K562 (cell line): ENCODE data around the gene TPSG1. TPM values are rescaled to one million over a fixed set of nuclear protein-coding genes. Genes with fewer than 3 reads are reported as not detected.

ENCODE experiments used
- ATAC-seq: fragments of 200-7000 bp; cut with Tn5 transposase; 3 replicates; pipeline ENCODE4 v1.9.1; 2020; ENCODE audit warnings: moderate library complexity
- BruUV-seq: library from RNA; stranded (reverse); fragments of 400-500 nt; replicated peaks from 2 replicates; lab custom pipeline; 2021; lab: Mats Ljungman, UMichigan
- CTCF ChIA-PET: fragments of 300-600 bp; formaldehyde crosslinking; extraction: SDS; loops from one replicate; lab custom pipeline; 2021; ENCODE audit warnings: low intra/inter-chr PET ratio; lab: Yijun Ruan, JAX
- POLR2A ChIA-PET: fragments of 300-600, 350-650 bp; sonication (Branson Sonifier 250); formaldehyde crosslinking; extraction: SDS; loops from one replicate; lab custom pipeline; 2021; ENCODE audit warnings: antibody characterized with exemption, inconsistent platforms; lab: Yijun Ruan, JAX
- DNase-seq, 4 experiments: peaks; one replicate each; pipeline versions ENCODE4 v3.0.0 to v3.0.0-alpha.2; 2011 to 2018; ENCODE audit warnings: low spot score in 3 of 4, mixed read lengths in 3 of 4; ENCODE audit errors: extremely low read depth in 1 of 4
- FAIRE-seq: peaks from 2 replicates; lab custom pipeline; 2011; peaks lifted over from hg19 to GRCh38; lab: Jason Lieb, UNC
- H2AFZ ChIP-seq: 2 replicates; pipeline ENCODE4 v1.6.0; 2011; ENCODE audit warnings: low read depth, low read length, control low read depth, inconsistent platforms
- H3K27ac ChIP-seq: fragments of 200-600 bp; 3 replicates; pipeline ENCODE4 v1.8.0; 2011; ENCODE audit warnings: low read depth, mild to moderate bottlenecking, control low read depth, inconsistent platforms, low read length, moderate library complexity, mixed read lengths; ENCODE audit errors: extremely low read depth
- H3K27me3 ChIP-seq, 2 experiments: fragments of 300-600 bp in 1 of 2; 2 replicates in 1 of 2; 3 replicates in 1 of 2; pipeline versions ENCODE4 v1.6.0 to v1.8.0; 2011; ENCODE audit warnings: inconsistent platforms in 2 of 2, low read length in 2 of 2, mild to moderate bottlenecking in 1 of 2, mixed read lengths in 1 of 2, moderate library complexity in 1 of 2; ENCODE audit not compliant: control insufficient read depth in 2 of 2, insufficient read depth in 2 of 2
- H3K36me3 ChIP-seq: fragments of 300-600 bp; 3 replicates; pipeline ENCODE4 v1.8.0; 2011; ENCODE audit warnings: mild to moderate bottlenecking, low read length, inconsistent platforms; ENCODE audit not compliant: control insufficient read depth, insufficient read depth
- H3K4me1 ChIP-seq, 2 experiments: fragments of 200-600 bp in 1 of 2; replicated peaks in 1 of 2; 2 replicates in 1 of 2; 3 replicates in 1 of 2; pipeline versions ENCODE4 v1.5.1 to v1.8.0; 2011; ENCODE audit warnings: inconsistent platforms in 2 of 2, low read length in 2 of 2, mild to moderate bottlenecking in 1 of 2, mixed read lengths in 1 of 2, moderate library complexity in 1 of 2; ENCODE audit not compliant: control insufficient read depth in 2 of 2, insufficient read depth in 2 of 2
- H3K4me2 ChIP-seq: 2 replicates; pipeline ENCODE4 v1.6.1; 2011; ENCODE audit warnings: low read length, control low read depth, inconsistent platforms, mixed read lengths; ENCODE audit not compliant: insufficient read depth
- H3K4me3 ChIP-seq: fragments of 200-600 bp; sonication (generic), shearing (Covaris generic); 2 replicates; pipeline ENCODE4 v1.5.1; 2016; ENCODE audit warnings: control low read depth, inconsistent platforms
- H3K79me2 ChIP-seq: fragments of 200-600 bp; 3 replicates; pipeline ENCODE4 v1.8.0; 2011; ENCODE audit warnings: low read length, inconsistent platforms; ENCODE audit not compliant: control insufficient read depth, insufficient read depth
- H3K9ac ChIP-seq, 2 experiments: 2 replicates each; pipeline versions ENCODE4 v1.6.0 to v1.6.1; 2011; ENCODE audit warnings: low read depth in 2 of 2, low read length in 2 of 2, control low read depth in 1 of 2, inconsistent platforms in 1 of 2, mild to moderate bottlenecking in 1 of 2, mixed read lengths in 1 of 2; ENCODE audit not compliant: insufficient read depth in 1 of 2
- H3K9me1 ChIP-seq: one replicate; pipeline ENCODE4 v1.6.0; 2011; ENCODE audit warnings: inconsistent platforms, mild to moderate bottlenecking, low read length, moderate library complexity; ENCODE audit not compliant: control insufficient read depth, insufficient read depth
- H3K9me3 ChIP-seq: replicated peaks from 2 replicates; pipeline ENCODE4 v1.5.1; 2011; ENCODE audit warnings: low read depth, low read length, inconsistent platforms; ENCODE audit not compliant: control insufficient read depth, insufficient read depth
- H4K20me1 ChIP-seq: replicated peaks from 2 replicates; pipeline ENCODE4 v1.6.1; 2011; ENCODE audit warnings: low read length, inconsistent platforms, mixed read lengths; ENCODE audit not compliant: control insufficient read depth, insufficient read depth
- BRCA1 ChIP-seq, 2 experiments: fragments of 450-650 bp in 1 of 2; sonication (generic) in 1 of 2; formaldehyde crosslinking in 1 of 2; IDR thresholded peaks; 2 replicates each; pipeline versions ENCODE4 v1.5.0 to v1.6.1; 2017 to 2020; ENCODE audit warnings: mild to moderate bottlenecking in 1 of 2, missing genetic modification reagents in 1 of 2
- CBX5 ChIP-seq: IDR thresholded peaks from 2 replicates; pipeline ENCODE4 v1.6.1; 2014; ENCODE audit warnings: low read depth, borderline replicate concordance
- MCM5 ChIP-seq: fragments of 450-650 bp; IDR thresholded peaks from 2 replicates; pipeline ENCODE4 v1.6.1; 2016; ENCODE audit warnings: low read depth
- MECOM ChIP-seq: fragments of 250-450 bp; sonication (Bioruptor Pico); IDR thresholded peaks from 2 replicates; pipeline ENCODE4 v1.8.0; 2022; ENCODE audit warnings: inconsistent platforms
- POLR2H ChIP-seq: IDR thresholded peaks from 2 replicates; pipeline ENCODE4 v1.6.1; 2016; ENCODE audit warnings: missing genetic modification characterization, low read depth, mild to moderate bottlenecking, control low read depth, missing compliant biosample characterization, moderate library complexity
- POLR3G ChIP-seq: IDR thresholded peaks from 2 replicates; pipeline ENCODE4 v1.6.1; 2011; ENCODE audit not compliant: insufficient read length, insufficient replicate concordance; ENCODE audit errors: extremely low read depth
- ZKSCAN1 ChIP-seq: fragments of 150-350 bp; IDR thresholded peaks from 2 replicates; pipeline ENCODE4 v1.6.1; 2016; ENCODE audit warnings: low read depth, low read length
- ZNF561 ChIP-seq: fragments of 450-650 bp; formaldehyde crosslinking; conservative IDR thresholded peaks from 2 replicates; pipeline ENCODE4 v1.4.0; 2020; ENCODE audit warnings: mild to moderate bottlenecking, moderate library complexity
- WGBS: fragments of 100-300 bp; shearing (Covaris generic); methylation state at CpG from one replicate; pipeline ENCODE4 v1.1.6; 2016; ENCODE audit warnings: low coverage, mixed read lengths; ENCODE audit not compliant: insufficient coverage; ENCODE audit errors: missing lambda C conversion rate; 5-methylcytosine and 5-hydroxymethylcytosine counted together
- in situ Hi-C: fragments of 300-500 bp; cut with MboI; formaldehyde crosslinking; loops from 4 replicates; pipeline ENCODE4 v1.15.0; 2018; ENCODE audit warnings: inconsistent platforms, mixed read lengths
- intact Hi-C: fragments of 100-400 bp; cut with micrococcal nuclease; formaldehyde crosslinking; loops from 2 replicates; pipeline ENCODE4 v1.14.2; 2022
- polyA plus RNA-seq, 8 experiments: library from polyadenylated mRNA; depleted of rRNA in 4 of 8; stranded (reverse) in 5 of 8; unstranded in 3 of 8; fragments of >200 nt; fragmentation: Nextera tagmentation in 2 of 8; fragmentation: Illumina TruSeq in 1 of 8; extraction: Ambion mirVana in 2 of 8; extraction: Trizol in 1 of 8; gene quantifications; 2 replicates each; pipeline versions ENCODE4 v1.2.1 to v1.2.3, GENCODE V29; 2011 to 2014; ENCODE audit warnings: inconsistent platforms in 1 of 8, missing spikeins in 1 of 8
- total RNA-seq, 7 experiments: library from RNA; depleted of rRNA in 6 of 7; stranded (reverse); fragments of >200 nt in 6 of 7; fragmentation: Illumina TruSeq in 2 of 7; extraction: Trizol in 2 of 7; gene quantifications; 2 replicates each; pipeline versions ENCODE4 v1.2.1 to v1.2.3, GENCODE V29; 2011 to 2021; ENCODE audit warnings: low replicate concordance in 1 of 7

TPSG1 gene
- total and polyA plus RNA-seq, 9 of the 15 experiments (the other 6 are each of a cell fraction or from before 2014, with no cell fraction given), result not detected

DNA sequence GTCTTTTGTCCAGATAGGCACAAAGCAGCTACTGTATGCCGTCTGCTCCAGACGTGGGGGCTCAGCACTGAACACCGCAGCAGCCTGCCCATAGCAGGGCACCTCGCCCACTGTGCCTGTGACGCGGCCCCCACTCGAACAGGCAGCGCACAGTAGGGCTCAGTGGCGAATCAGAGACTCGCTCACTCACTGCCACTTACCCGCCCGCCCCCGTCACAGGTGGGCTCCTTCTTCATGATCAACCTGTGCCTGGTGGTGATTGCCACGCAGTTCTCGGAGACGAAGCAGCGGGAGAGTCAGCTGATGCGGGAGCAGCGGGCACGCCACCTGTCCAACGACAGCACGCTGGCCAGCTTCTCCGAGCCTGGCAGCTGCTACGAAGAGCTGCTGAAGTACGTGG lies 23.6 kb downstream of the TPSG1 start:
- ChIA-PET POLR2A (interaction anchor here (0.6 to 1.4 kb wide), 3 partner anchors 93 to 173 kb away, joined by 3 to 4 read pairs (median 3); partner anchors contain the start of gene UBE2I), CTCF (no interaction called here)
- no peak overlapping the region for H3K9ac ChIP-seq
- no peak overlapping the region for H3K4me3 ChIP-seq
- no peaks in the 10 kb centered on the region; the same call in 1 of the 2 replicates for H4K20me1 ChIP-seq
- H2AFZ ChIP-seq, result no peak overlapping the region
- intact Hi-C loops, result no loop called here
- H3K79me2 ChIP-seq, result no peaks in the 10 kb centered on the region
- TF ChIP-seq ZKSCAN1 (0 out of 2 replicates have a peak, but pooled peaks have one; percentile 38), MCM5 (no peak), CBX5 (no peak), POLR2H (tag) (no peak)
- H3K9me3 ChIP-seq, result no peaks in the 10 kb centered on the region
- peaks cover 0 to 40% of the 10 kb centered on the region in 2 experiments; a peak in 2 of 5 replicates for H3K4me1 ChIP-seq
- H3K4me2 ChIP-seq, result no peak overlapping the region
- no TSS peak for BruUV-seq
- peaks cover 14 to 51% of the 10 kb centered on the region in 2 experiments; a peak in 4 of 5 replicates for H3K27me3 ChIP-seq
- in situ Hi-C loops, result no loop called here
- H3K36me3 ChIP-seq, result no peaks in the 10 kb centered on the region
- FAIRE-seq (no peak), ATAC-seq (no peak), DNase-seq (no peak)
- no peak overlapping the region for H3K27ac ChIP-seq
- H3K9me1 ChIP-seq, result no peaks in the 10 kb centered on the region
- WGBS, result 12% methylated on average over 25 of the region's 25 CpGs

DNA sequence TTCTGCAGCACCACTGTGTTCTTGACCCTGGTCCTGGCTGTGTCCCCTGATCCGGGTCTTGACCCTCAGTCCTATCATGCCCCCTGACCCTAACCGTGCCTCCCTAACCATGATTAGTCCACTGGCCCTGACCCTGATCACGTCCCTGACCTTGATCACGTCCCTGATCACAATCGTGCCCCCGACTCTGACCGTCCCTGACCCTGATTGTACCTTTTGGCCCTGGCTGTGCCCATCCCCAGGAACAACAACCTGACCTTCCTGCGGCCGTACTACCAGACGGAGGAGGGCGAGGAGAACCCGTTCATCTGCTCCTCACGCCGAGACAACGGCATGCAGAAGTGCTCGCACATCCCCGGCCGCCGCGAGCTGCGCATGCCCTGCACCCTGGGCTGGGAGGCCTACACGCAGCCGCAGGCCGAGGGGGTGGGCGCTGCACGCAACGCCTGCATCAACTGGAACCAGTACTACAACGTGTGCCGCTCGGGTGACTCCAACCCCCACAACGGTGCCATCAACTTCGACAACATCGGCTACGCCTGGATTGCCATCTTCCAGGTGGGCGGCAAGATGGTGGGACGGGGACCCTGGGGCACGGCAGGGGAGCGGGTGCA lies 24.9 kb downstream of the TPSG1 start:
- Histone ChIP-seq H3K4me2 (no peak overlapping the region), H3K79me2 (no peaks in the 10 kb centered on the region), H2AFZ (no peak overlapping the region), H3K9ac (no peak overlapping the region), H3K9me3 (no peaks in the 10 kb centered on the region), H3K9me1 (no peaks in the 10 kb centered on the region), H4K20me1 (no peaks in the 10 kb centered on the region; the same call in 1 of the 2 replicates), H3K4me3 (no peak overlapping the region), H3K27me3 (peaks cover 11 to 43% of the 10 kb centered on the region in 2 experiments; a peak in 4 of 5 replicates), H3K36me3 (no peaks in the 10 kb centered on the region), H3K27ac (no peak overlapping the region), H3K4me1 (peaks cover 0 to 48% of the 10 kb centered on the region in 2 experiments; a peak in 2 of 5 replicates)
- BruUV-seq, result no TSS peak
- ChIA-PET POLR2A (interaction anchor here (1.4 kb wide), 1 partner anchor 91 kb away, joined by 3 read pairs; no protein-coding TSS in a partner anchor), CTCF (no interaction called here)
- in situ Hi-C loops, result no loop called here
- intact Hi-C loops, result no loop called here
- no peak for TF ChIP-seq MECOM
- TF ChIP-seq ZNF561 (CRISPR knock-in tag), result no peak
- no peak for TF ChIP-seq BRCA1 (IDR thresholded peaks at IDR 0.05)
- no peak for TF ChIP-seq BRCA1 (CRISPR knock-in tag; IDR thresholded peaks at IDR 0.05)
- TF ChIP-seq POLR3G, result no peak
- ATAC-seq, result no peak
- no peak for DNase-seq
- 65% methylated on average over 27 of the region's 38 CpGs for WGBS
- FAIRE-seq, result no peak
